HG02885 (cell line): ENCODE measurements around the gene APOE.
"Not testable (repeated sequence)": the region's sequence is repeated elsewhere in the genome, so short reads cannot be mapped to it uniquely, and the experiment has no call there.

ENCODE experiments used
- ATAC-seq: cut with Tn5 transposase; IDR thresholded peaks from one replicate; pipeline ENCODE4 v1.9.1; 2021; ENCODE audit warnings: mild to moderate bottlenecking; ENCODE audit not compliant: unreplicated experiment, poor library complexity

The APOE gene

DNA sequence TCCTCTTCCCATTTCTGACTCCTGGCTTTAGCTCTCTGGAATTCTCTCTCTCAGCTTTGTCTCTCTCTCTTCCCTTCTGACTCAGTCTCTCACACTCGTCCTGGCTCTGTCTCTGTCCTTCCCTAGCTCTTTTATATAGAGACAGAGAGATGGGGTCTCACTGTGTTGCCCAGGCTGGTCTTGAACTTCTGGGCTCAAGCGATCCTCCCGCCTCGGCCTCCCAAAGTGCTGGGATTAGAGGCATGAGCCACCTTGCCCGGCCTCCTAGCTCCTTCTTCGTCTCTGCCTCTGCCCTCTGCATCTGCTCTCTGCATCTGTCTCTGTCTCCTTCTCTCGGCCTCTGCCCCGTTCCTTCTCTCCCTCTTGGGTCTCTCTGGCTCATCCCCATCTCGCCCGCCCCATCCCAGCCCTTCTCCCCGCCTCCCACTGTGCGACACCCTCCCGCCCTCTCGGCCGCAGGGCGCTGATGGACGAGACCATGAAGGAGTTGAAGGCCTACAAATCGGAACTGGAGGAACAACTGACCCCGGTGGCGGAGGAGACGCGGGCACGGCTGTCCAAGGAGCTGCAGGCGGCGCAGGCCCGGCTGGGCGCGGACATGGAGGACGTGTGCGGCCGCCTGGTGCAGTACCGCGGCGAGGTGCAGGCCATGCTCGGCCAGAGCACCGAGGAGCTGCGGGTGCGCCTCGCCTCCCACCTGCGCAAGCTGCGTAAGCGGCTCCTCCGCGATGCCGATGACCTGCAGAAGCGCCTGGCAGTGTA is 2.7 kb downstream of the APOE start:
- no peak for ATAC-seq

DNA sequence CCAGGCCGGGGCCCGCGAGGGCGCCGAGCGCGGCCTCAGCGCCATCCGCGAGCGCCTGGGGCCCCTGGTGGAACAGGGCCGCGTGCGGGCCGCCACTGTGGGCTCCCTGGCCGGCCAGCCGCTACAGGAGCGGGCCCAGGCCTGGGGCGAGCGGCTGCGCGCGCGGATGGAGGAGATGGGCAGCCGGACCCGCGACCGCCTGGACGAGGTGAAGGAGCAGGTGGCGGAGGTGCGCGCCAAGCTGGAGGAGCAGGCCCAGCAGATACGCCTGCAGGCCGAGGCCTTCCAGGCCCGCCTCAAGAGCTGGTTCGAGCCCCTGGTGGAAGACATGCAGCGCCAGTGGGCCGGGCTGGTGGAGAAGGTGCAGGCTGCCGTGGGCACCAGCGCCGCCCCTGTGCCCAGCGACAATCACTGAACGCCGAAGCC is 3.3 kb downstream of the APOE start:
- ATAC-seq = no peak

DNA sequence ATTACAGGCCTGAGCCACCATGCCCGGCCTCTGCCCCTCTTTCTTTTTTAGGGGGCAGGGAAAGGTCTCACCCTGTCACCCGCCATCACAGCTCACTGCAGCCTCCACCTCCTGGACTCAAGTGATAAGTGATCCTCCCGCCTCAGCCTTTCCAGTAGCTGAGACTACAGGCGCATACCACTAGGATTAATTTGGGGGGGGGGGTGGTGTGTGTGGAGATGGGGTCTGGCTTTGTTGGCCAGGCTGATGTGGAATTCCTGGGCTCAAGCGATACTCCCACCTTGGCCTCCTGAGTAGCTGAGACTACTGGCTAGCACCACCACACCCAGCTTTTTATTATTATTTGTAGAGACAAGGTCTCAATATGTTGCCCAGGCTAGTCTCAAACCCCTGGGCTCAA is 4.2 kb downstream of the APOE start:
- no peak for ATAC-seq

DNA sequence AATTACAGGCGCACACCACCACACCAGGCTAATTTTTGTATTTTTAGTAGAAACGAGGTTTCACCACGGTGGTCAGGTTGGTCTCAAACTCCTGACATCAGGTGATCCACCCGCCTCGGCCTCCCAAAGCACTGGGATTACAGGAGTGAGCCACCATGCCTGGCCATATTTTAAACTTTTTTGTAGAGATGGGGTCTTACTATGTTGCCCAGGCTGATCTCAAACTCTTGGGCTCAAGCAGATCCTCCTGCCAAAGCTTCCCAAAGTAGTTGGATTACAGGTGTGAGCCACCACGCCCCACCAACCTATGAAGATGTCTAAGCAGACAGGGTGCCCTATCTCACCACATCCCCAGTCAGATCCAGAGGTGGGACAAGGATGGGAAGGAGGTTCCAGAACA is 6.3 kb downstream of the APOE start:
- ATAC-seq = not testable (repeated sequence)

DNA sequence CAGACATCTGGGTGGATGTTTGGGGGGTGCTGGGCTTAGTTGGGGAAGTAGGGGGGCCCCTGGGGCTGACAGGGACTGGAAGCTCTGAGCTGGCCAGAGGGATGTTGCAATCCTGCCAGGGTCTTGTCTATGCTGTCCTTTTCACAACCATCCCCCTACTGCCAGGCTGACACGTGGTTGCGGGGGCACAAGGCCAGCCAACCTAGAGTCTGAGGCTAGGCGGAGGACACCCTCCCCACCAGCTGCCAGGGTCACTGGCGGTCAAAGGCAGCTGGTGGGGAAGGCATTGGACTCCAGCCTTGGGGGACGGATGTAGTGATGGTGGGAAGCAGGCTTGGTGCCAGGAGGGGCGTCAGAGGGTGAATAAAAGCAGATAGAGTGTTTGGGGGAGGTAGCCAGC is 7.3 kb downstream of the APOE start:
- ATAC-seq = no peak

DNA sequence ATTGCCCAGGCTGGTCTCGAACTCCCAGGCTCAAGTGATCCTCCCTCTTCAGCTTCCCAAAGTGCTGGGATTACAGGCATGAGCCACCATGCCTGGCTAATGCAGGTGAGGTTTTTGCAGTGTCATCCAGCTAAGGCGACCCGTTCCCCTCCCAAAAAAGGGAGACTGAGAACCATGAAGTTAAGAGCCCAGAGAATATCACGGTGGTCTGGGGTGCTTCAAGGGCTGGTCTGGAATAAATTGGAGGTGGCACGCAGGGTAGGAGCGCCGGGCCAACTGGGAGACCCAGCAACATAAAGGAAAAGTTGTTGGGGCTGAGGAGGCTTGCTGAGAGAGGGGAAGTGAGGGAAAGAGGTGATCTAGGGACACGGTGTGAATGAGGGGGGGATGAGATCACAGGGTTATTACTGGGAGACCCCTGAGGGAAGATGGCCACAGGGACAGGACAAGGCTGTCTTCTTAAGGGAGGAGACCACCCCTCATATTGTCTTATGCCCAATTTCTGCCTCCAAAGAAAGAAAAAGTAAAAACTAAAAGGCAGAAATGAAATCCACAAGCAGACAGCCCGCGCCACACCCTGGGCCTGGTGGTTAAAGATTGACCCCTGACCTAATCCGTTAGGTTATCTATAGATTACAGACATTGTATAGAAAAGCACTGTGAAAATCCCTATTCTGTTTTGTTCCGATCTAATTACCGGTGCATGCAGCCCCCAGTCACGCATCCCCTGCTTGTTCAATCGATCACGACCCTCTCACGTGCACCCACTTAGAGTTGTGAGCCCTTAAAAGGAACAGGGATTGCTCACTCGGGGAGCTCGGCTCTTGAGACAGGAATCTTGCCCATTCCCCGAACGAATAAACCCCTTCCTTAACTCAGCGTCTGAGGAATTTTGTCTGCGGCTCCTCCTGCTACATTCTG is 8.2 kb downstream of the APOE start:
- not testable (repeated sequence) for ATAC-seq

DNA sequence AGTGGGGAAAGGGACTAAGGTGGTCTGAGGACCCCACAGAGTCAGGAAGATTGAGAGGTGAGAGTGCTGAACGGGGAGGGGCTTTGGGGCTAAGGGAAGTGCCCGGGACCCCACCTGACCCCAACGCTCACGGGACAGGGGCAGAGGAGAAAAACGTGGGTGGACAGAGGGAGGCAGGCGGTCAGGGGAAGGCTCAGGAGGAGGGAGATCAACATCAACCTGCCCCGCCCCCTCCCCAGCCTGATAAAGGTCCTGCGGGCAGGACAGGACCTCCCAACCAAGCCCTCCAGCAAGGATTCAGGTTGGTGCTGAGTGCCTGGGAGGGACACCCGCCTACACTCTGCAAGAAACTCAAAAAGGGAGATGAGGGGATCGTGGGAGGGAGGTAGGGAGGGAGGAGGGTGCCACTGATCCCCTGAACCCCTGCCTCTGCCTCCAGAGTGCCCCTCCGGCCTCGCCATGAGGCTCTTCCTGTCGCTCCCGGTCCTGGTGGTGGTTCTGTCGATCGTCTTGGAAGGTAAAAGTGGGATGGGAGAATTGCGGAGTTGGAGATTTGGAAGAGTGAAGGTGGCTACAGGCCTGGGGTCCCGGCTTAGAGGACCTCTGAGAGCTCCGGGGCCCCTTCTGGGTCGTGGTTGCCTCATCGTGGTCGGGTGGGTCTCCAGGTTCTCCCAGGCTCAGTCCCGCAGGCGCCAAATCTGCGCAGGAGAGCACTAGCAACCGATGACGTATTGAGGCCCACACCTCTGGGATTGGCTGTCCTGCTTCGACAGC is 9.0 kb downstream of the APOE start, which contains the start of gene APOC1:
APOC1 (plus strand) TSS at position 176 of the 774 bp plus-strand sequence; CDS start at position 460, 284 bp downstream.
- peak; percentile 95 for ATAC-seq

DNA sequence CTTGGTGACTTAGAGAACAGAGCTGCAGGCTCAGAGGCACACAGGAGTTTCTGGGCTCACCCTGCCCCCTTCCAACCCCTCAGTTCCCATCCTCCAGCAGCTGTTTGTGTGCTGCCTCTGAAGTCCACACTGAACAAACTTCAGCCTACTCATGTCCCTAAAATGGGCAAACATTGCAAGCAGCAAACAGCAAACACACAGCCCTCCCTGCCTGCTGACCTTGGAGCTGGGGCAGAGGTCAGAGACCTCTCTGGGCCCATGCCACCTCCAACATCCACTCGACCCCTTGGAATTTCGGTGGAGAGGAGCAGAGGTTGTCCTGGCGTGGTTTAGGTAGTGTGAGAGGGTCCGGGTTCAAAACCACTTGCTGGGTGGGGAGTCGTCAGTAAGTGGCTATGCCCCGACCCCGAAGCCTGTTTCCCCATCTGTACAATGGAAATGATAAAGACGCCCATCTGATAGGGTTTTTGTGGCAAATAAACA is 18.7 kb downstream of the APOE start:
- no peak for ATAC-seq

DNA sequence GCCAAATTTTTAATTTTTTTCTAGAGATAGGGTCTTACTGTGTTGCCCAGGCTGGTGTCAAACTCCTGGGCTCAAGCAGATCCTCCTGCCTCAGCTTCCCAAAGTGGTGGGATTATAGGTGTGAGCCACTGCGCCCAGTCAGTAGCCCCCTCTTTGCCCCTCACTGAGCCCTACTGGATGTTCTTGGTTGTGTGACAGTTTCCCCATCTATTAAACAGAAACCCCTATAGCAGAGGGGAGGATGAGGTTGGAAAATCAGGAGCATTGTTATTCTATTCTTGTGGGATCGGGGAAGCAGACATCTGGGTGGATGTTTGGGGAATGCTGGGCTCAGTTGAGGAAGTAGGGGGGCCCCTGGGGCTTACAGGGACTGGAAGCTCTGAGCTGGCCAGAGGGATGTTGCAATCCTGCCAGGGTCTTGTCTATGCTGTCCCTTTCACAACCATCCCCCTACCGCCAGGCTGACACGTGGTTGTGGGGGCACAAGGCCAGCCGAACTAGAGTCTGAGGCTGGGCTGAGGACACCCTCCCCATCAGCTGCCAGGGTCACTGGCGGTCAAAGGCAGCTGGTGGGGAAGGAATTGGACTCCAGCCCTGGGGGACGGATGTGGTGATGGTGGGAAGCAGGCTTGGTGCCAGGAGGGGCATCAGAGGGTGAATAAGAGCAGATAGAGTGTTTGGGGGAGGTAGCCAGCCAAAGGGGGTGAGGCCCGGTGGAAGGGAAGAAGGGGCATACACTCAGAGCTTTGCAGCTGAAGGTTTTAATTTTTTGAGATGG is 19.7 kb downstream of the APOE start:
- ATAC-seq = no peak

DNA sequence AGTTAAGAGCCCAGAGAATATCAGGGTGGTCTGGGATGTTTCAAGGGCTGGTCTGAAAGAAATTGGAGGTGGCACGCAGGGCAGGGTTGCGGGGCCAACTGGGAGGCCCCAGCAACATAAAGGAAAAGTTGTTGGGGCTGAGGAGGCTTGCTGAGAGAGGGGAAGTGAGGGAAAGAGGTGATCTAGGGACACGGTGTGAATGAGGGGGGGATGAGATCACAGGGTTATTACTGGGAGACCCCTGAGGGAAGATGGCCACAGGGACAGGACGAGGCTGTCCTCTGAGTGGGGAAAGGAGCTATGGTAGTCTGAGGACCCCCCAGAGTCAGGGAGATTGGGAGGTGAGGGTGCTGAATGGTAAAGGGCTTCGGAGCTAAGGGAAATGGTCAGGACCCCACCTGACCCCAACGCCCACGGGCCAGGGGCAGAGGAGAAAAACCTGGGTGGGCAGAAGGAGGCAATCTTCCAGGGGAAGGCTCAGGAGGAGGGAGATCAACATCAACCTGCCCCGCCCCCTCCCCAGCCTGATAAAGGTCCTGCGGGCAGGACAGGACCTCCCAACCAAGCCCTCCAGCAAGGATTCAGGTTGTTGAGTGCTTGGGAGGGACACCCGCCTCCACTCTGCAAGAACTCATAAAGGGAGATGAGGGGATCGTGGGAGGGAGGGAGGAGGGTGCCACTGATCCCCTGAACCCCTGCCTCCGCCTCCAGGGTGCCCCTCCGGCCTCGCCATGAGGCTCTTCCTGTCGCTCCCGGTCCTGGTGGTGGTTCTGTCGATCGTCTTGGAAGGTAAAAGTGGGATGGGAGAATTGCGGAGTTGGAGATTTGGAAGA is 20.9 kb downstream of the APOE start:
- not testable (repeated sequence) for ATAC-seq

DNA sequence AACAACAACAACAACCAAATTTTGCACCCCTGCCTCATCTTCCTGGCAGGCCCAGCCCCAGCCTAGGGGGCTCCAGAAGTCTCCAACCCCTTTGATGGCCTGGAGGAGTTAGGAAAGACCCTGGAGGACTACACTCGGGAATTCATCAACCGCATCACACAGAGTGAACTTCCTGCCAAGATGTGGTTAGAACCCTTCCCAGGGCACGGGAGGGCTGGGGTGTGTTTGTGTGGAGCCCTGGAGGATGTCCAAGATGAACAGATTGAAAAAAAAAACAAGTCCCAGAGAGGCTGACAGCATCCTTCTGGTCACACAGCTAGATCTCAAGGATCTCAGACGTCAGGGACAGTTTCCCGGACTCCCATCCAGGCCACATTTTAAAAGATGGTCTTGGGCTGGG is 22.1 kb downstream of the APOE start:
- ATAC-seq = no peak

DNA sequence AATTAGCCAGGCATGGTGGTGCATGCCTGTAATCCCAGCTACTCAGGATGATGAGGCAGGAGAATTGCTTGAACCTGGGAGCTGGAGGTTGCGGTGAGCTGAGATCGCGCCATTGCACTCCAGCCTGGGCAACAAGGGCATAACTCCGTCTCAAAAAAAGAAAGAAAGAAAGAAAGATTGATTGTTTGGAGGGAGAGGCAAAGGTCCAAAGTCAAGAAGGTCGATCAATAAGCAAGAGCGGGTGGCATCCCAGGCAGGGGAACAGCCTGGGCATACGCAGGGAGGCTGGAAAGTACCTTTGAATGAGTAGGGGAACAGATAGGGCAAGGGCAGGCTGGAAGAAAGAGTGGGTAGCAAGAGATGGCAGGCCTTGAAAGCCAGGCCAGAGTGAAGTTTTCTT is 24.5 kb downstream of the APOE start:
- ATAC-seq = no peak

DNA sequence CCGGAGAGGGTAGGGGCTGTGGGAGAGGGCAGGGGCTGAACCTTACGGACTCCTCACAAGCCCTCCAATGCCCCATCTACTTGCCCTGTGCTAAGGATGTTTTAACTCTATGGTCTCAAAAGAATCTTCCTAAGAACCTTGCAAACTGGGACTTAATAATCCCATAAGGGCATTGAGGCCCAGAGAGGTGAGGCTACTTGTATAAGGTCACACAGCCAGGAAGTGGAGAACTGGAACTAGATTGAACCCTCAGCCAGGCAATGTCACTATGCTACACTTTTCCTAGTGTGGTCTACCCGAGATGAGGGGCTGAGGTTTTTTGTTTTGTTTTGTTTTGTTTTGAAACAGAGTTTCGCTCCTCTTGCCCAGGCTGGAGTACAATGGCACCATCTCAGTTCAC is 25.9 kb downstream of the APOE start:
- no peak for ATAC-seq

DNA sequence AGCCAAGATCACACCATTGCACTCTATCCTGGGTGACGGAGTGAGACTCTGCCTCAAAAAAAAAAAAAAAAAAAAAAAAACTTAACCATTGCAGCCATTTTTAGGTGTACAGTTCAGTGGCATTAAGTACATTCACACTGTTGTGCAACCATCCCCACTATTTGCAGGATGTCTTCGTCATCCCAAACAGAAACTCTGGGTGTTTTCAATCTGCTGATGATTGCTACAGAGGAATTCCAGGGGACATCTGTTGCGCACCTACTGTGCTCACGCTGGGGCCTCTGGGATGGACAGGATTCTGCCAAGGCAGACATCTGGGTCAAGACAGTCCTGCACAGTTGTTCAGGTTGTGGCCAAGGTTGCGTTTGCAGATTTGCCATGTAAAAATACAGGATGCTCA is 34.1 kb downstream of the APOE start:
- ATAC-seq = no peak

DNA sequence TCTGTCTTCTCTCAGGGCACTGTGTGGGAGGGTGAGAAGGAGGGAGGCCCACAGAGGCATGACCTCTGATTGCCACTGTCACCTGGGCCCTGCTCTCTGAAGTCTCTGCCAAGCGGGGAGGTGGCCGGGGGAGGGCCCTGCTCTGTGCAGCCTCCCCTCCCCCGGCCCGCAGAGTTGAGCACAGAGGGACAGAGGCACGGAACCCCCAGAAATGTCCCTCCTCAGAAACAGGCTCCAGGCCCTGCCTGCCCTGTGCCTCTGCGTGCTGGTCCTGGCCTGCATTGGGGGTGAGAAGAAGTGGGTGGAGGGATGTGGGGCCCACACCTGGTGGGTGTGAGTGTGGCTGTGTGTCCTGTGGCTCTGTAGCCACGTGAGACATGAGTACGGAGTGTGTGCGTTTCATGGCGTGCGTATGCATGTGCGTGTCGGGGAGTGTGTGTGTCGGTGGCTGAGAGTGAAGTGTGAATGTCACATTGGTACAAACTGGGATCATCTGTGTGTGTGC is 36.5 kb downstream of the APOE start, which contains the start of gene APOC4:
APOC4 (plus strand) TSS at position 171 of the 505 bp plus-strand sequence; CDS start at position 212, 41 bp downstream.
- ATAC-seq = no peak

DNA sequence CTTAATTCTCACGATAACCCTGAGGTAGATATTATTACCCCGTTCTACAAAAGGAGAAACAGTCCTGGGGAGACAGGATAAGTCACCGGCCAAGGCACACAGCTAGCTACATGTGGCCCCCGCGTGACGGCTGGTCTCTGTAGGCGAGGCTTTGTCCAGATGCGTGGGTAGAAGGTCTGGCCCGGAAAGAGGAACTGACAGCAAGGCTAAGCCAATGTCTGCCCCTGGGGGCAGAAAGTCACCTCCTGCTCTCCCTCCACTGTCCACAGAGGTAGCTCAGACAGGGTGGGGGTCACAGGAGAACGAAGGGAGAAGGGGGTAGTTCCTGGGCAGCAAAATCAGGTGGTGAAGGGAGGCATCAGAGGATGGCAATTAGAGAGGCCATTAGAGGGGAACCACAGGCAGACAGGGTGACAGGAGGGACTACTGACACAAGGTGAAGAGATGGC is 38.2 kb downstream of the APOE start:
- ATAC-seq = peak; percentile 81

DNA sequence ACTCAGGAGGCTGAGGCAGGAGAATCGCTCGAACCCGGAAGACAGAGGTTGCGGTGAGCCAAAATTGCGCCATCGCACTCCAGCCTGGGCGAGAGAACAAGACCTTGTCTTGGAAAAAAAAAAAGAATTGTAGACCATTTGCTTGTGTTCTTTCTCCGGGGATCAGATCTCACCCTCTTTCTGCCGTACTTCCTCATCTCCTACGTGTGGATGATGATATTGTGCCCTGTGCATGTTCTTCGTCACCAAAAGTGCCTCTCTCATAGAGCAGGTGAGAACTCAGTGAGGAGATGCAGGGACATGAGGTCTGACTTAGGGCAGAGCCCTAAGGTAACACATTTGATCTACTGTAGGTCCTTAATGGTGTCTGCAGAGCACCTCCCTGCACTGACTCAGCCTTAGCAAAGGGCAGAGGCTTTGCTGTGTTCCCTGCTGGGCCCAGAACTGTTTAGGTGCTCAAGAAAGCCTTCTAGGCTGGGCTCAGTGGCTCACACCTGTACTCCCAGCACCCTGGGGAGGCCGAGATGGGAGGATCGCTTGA is 41.5 kb downstream of the APOE start:
- ATAC-seq = no peak

DNA sequence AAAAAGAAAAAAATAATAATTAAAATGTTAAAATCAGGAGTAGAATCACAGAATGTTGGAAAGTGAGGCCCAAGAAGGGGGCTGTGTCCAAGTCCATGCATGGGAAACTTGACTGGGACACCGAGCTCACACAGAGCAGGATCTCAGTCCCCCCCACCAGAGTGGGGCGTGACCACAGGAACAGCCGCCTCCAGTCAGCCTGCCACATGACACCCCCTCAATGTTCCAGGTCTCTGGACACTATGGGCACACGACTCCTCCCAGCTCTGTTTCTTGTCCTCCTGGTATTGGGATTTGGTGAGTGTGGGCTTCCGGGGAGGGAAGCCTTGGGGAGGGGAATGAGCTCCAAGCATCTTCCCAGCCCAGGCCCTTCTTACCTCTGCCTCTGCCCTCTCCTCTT is 42.6 kb downstream of the APOE start:
- no peak for ATAC-seq
